ENCODE results near the gene CISH.

CISH gene

GRCh38 chr3:50592568-50592967, 19.0 kb downstream of the CISH start:
- DNase-seq: no peak

- DNase-seq: no peak
Observed at GRCh38 chr3:50591196-50591741, 20.3 kb downstream of the CISH start.

- DNase-seq: no peak
Observed at GRCh38 chr3:50588759-50589433, 22.7 kb downstream of the CISH start.

- peak; percentile 93 for DNase-seq
Observed at GRCh38 chr3:50587806-50588758, 23.5 kb downstream of the CISH start.

- no peak for DNase-seq
Observed at GRCh38 chr3:50587373-50587772, 24.2 kb downstream of the CISH start.

- no peak for DNase-seq
Observed at GRCh38 chr3:50586763-50587070, 24.9 kb downstream of the CISH start.

GRCh38 chr3:50585919-50586762, 25.4 kb downstream of the CISH start:
- no peak for DNase-seq

GRCh38 chr3:50584391-50584790, 27.2 kb downstream of the CISH start:
- no peak for DNase-seq

- no peak for DNase-seq
Observed at GRCh38 chr3:50583897-50584296, 27.7 kb downstream of the CISH start.

- no peak for DNase-seq
Observed at GRCh38 chr3:50582083-50582482, 29.5 kb downstream of the CISH start.

GRCh38 chr3:50581459-50581842, 30.1 kb downstream of the CISH start:
- no peak for DNase-seq

- DNase-seq: no peak
Observed at GRCh38 chr3:50580683-50581458, 30.7 kb downstream of the CISH start.

- DNase-seq: no peak
Observed at GRCh38 chr3:50577348-50577747, 34.2 kb downstream of the CISH start.

GRCh38 chr3:50575372-50575771, 36.2 kb downstream of the CISH start:
- no peak for DNase-seq

GRCh38 chr3:50574444-50574831, 37.1 kb downstream of the CISH start:
- DNase-seq: peak; percentile 50

- DNase-seq: peak; percentile 94
Observed at GRCh38 chr3:50573566-50574443, 37.8 kb downstream of the CISH start.

GRCh38 chr3:50572801-50573371, 38.7 kb downstream of the CISH start:
- DNase-seq: peak; percentile 76

GRCh38 chr3:50572158-50572557, 39.4 kb downstream of the CISH start:
- DNase-seq: peak; percentile 92

GRCh38 chr3:50571486-50571885, 40.1 kb downstream of the CISH start:
- DNase-seq: no peak

GRCh38 chr3:50570508-50571279, 40.9 kb downstream of the CISH start:
- DNase-seq: no peak
